IgD-negative memory B cell (primary cell): ENCODE measurements around the gene GPR107. TPM values are rescaled to one million over a fixed set of nuclear protein-coding genes. Genes with fewer than 3 reads are reported as not detected.
"Not testable (repeated sequence)": the region's sequence is repeated elsewhere in the genome, so short reads cannot be mapped to it uniquely, and the experiment has no call there.

Experiments used
- H3K27ac Mint-ChIP-seq, 3 donors: one replicate each; pipeline ENCODE4 v1.8.0; 2020 to 2022; ENCODE audit warnings: mild to moderate bottlenecking in 3 of 3, mixed read lengths in 3 of 3, moderate library complexity in 1 of 3
- H3K27me3 Mint-ChIP-seq: one replicate; pipeline ENCODE4 v1.8.0; 2021; ENCODE audit warnings: mixed read lengths
- H3K36me3 Mint-ChIP-seq: one replicate; pipeline ENCODE4 v1.8.0; 2020; ENCODE audit warnings: mild to moderate bottlenecking, mixed read lengths
- H3K4me1 Mint-ChIP-seq, 3 donors: one replicate each; pipeline ENCODE4 v1.8.0; 2020 to 2022; ENCODE audit warnings: mixed read lengths in 3 of 3, mild to moderate bottlenecking in 1 of 3
- H3K4me3 Mint-ChIP-seq, 4 donors: one replicate each; pipeline ENCODE4 v1.8.0; 2020 to 2022; ENCODE audit warnings: mild to moderate bottlenecking in 4 of 4, mixed read lengths in 4 of 4, moderate library complexity in 3 of 4
- H3K9me3 Mint-ChIP-seq, 3 donors: one replicate each; pipeline ENCODE4 v1.8.0; 2020 to 2021; ENCODE audit warnings: mixed read lengths in 3 of 3, mild to moderate bottlenecking in 1 of 3
- polyA plus RNA-seq: library from polyadenylated mRNA; unstranded; fragments of 300-500 nt; fragmentation: Illumina TruSeq; gene quantifications from one replicate; pipeline ENCODE4 v1.2.3, GENCODE V29; 2021

GPR107 gene
- 2.1 TPM for polyA plus RNA-seq

- peak within 1 kb of the TSS; percentile 91 to 97 (median 95) for H3K4me3 Mint-ChIP-seq
- no peaks in the 10 kb centered on the region for H3K36me3 Mint-ChIP-seq
- H3K27ac Mint-ChIP-seq = peak within 1 kb of the TSS; percentile 94 to 97 (median 96)
- no peaks in the 10 kb centered on the region for H3K9me3 Mint-ChIP-seq
- H3K27me3 Mint-ChIP-seq = no peaks in the 10 kb centered on the region
- peaks cover 17 to 21% (median 18%) of the 10 kb centered on the region in 3 donors for H3K4me1 Mint-ChIP-seq
Observed at GRCh38 chr9:130053504-130054324, at the start of gene GPR107. TSS of gene GPR107 (plus strand) at chr9:130053906. CDS start at chr9:130053933, 27 bp downstream.

GRCh38 chr9:130003943-130004552, 49.7 kb upstream of the GPR107 start:
- H3K4me1 Mint-ChIP-seq = peaks cover 50 to 58% (median 54%) of the 10 kb centered on the region in 3 donors
- H3K27me3 Mint-ChIP-seq = no peaks in the 10 kb centered on the region
- peaks cover 21% of the 10 kb centered on the region for H3K36me3 Mint-ChIP-seq
- H3K4me3 Mint-ChIP-seq = peak overlapping the region; percentile 60 to 89 (median 78)
- peak overlapping the region; percentile 99 to 100 (median 100) for H3K27ac Mint-ChIP-seq
- no peaks in the 10 kb centered on the region for H3K9me3 Mint-ChIP-seq

DNA sequence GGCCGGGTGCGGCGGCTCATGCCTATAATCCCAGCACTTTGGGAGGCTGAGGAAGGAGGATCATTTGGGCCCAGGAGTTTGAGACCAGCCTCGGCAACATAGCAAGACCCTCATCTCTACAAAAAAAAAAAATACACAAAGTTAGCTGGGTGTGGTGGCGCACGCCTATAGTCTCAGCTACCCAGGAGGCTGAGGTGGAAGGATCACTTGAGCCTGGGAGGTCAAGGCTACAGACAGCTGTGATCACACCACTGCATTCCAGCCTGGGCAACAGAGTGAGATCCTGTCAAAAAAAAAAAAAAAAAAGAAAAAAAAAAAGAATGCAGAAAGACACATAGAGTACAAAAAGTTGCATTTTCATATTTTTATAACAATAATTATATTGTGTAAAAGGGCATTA, 46.8 kb upstream of the GPR107 start:
- Mint-ChIP-seq H3K36me3 (peaks cover 21% of the 10 kb centered on the region), H3K27ac (peak overlapping the region; percentile 99 to 100 (median 100)), H3K4me1 (peaks cover 50 to 68% (median 62%) of the 10 kb centered on the region in 3 donors), H3K4me3 (peak overlapping the region; percentile 73 to 90 (median 84))
- not testable (repeated sequence) for H3K9me3 Mint-ChIP-seq, H3K27me3 Mint-ChIP-seq

GRCh38 chr9:130008538-130008937, 45.2 kb upstream of the GPR107 start:
- Mint-ChIP-seq H3K36me3 (peaks cover 13% of the 10 kb centered on the region), H3K9me3 (peaks cover 0 to 2% (median 0%) of the 10 kb centered on the region in 3 donors), H3K27ac (peak overlapping the region; percentile 99 to 100 (median 100))

GRCh38 chr9:130009546-130009945, 44.2 kb upstream of the GPR107 start:
- peaks cover 50 to 60% (median 58%) of the 10 kb centered on the region in 3 donors for H3K4me1 Mint-ChIP-seq
- H3K27me3 Mint-ChIP-seq, H3K9me3 Mint-ChIP-seq: not testable (repeated sequence)
- H3K27ac Mint-ChIP-seq = peak overlapping the region; percentile 99 to 100 (median 100)
- H3K4me3 Mint-ChIP-seq = peak overlapping the region; percentile 59 to 94 (median 91)
- peaks cover 13% of the 10 kb centered on the region for H3K36me3 Mint-ChIP-seq

More at GRCh38 chr9:130008538-130008937, 45.2 kb upstream of the GPR107 start:
- H3K4me3 Mint-ChIP-seq = peak overlapping the region; percentile 3 to 94 (median 72)
- H3K27me3 Mint-ChIP-seq = no peaks in the 10 kb centered on the region
- H3K4me1 Mint-ChIP-seq = peaks cover 49 to 63% (median 60%) of the 10 kb centered on the region in 3 donors

DNA sequence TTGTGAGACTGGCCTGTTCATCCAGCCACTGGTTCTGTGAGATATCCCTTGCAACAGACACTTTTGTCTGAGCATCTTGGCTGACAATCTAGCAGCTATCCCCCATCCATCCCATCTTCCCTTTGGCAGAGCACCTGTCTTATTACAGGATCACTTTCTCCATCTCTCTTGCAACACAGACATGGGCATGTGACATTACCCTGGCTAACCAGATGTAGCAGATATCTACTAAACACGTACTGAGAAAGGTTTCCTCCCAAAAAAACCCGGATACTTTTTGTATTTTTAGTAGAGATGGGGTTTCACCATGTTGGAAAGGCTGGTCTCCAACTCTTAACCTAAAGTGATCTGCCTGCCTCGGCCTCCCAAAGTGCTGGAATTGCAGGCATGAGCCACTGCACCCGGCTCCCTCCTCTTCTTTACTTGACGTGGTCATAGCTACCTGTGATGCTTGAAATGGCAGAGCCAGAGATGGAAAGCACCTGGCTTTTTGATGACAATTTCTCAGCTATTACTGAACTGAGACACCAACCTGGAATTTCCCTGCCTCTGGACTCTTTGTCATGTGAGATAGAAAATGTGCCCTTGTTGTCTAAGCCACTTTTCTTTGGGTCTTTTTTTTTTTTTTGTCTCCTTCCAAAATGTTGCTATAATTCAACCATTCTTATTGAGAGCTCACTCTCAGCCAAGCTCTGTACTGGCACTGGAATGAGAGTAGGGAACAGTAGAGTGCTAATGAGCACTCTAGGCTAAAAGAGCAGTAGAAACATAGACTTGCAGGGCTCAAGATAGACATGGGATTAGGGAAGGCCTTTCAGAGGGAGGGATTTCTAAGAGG, 43.3 kb upstream of the GPR107 start:
- Mint-ChIP-seq H3K4me1 (peaks cover 57 to 64% (median 59%) of the 10 kb centered on the region in 3 donors), H3K36me3 (peaks cover 15% of the 10 kb centered on the region), H3K27me3 (no peaks in the 10 kb centered on the region), H3K27ac (peak overlapping the region; percentile 99 to 100 (median 100)), H3K9me3 (peaks cover 0 to 2% (median 0%) of the 10 kb centered on the region in 3 donors), H3K4me3 (peak overlapping the region; percentile 59 to 92 (median 85))

GRCh38 chr9:130013326-130013725, 40.4 kb upstream of the GPR107 start:
- Mint-ChIP-seq H3K4me3 (peak overlapping the region in 2 of 4 donors; percentile 9 to 28), H3K27me3 (no peaks in the 10 kb centered on the region), H3K9me3 (peaks cover 0 to 2% (median 2%) of the 10 kb centered on the region in 3 donors), H3K4me1 (peaks cover 58 to 64% (median 61%) of the 10 kb centered on the region in 3 donors), H3K36me3 (peaks cover 19% of the 10 kb centered on the region), H3K27ac (peak overlapping the region; percentile 59 to 100 (median 99))

- peaks cover 0 to 2% (median 2%) of the 10 kb centered on the region in 3 donors for H3K9me3 Mint-ChIP-seq
- H3K4me3 Mint-ChIP-seq = peak overlapping the region in 2 of 4 donors; percentile 25 to 65
- H3K4me1 Mint-ChIP-seq = peaks cover 51 to 61% (median 57%) of the 10 kb centered on the region in 3 donors
- H3K27me3 Mint-ChIP-seq = no peaks in the 10 kb centered on the region
- peak overlapping the region; percentile 67 to 86 (median 72) for H3K27ac Mint-ChIP-seq
- H3K36me3 Mint-ChIP-seq = peaks cover 24% of the 10 kb centered on the region
Observed at GRCh38 chr9:130015353-130016019, 38.2 kb upstream of the GPR107 start.

GRCh38 chr9:130017076-130017475, 36.6 kb upstream of the GPR107 start:
- H3K4me3 Mint-ChIP-seq = peak overlapping the region in 3 of 4 donors; percentile 41 to 87 (median 58)
- H3K4me1 Mint-ChIP-seq = peaks cover 51 to 68% (median 60%) of the 10 kb centered on the region in 3 donors

GRCh38 chr9:130017510-130017909, 36.2 kb upstream of the GPR107 start:
- H3K4me1 Mint-ChIP-seq = peaks cover 51 to 67% (median 61%) of the 10 kb centered on the region in 3 donors
- peaks cover 21% of the 10 kb centered on the region for H3K36me3 Mint-ChIP-seq
- peak overlapping the region in 3 of 4 donors; percentile 41 to 87 (median 58) for H3K4me3 Mint-ChIP-seq
- H3K27me3 Mint-ChIP-seq, H3K9me3 Mint-ChIP-seq: not testable (repeated sequence)
- peak overlapping the region; percentile 92 to 98 (median 92) for H3K27ac Mint-ChIP-seq

More at GRCh38 chr9:130017076-130017475, 36.6 kb upstream of the GPR107 start:
- no peaks in the 10 kb centered on the region for H3K27me3 Mint-ChIP-seq
- peak overlapping the region; percentile 92 to 98 (median 92) for H3K27ac Mint-ChIP-seq
- peaks cover 0 to 2% (median 0%) of the 10 kb centered on the region in 3 donors for H3K9me3 Mint-ChIP-seq
- peaks cover 21% of the 10 kb centered on the region for H3K36me3 Mint-ChIP-seq

- Mint-ChIP-seq H3K9me3 (peaks cover 0 to 2% (median 0%) of the 10 kb centered on the region in 3 donors), H3K4me1 (peaks cover 55 to 68% (median 66%) of the 10 kb centered on the region in 3 donors), H3K36me3 (peaks cover 23% of the 10 kb centered on the region), H3K27me3 (no peaks in the 10 kb centered on the region), H3K27ac (peak overlapping the region; percentile 92 to 98 (median 92)), H3K4me3 (peak overlapping the region in 3 of 4 donors; percentile 41 to 83 (median 58))
Observed at GRCh38 chr9:130018265-130018664, 35.4 kb upstream of the GPR107 start.

DNA sequence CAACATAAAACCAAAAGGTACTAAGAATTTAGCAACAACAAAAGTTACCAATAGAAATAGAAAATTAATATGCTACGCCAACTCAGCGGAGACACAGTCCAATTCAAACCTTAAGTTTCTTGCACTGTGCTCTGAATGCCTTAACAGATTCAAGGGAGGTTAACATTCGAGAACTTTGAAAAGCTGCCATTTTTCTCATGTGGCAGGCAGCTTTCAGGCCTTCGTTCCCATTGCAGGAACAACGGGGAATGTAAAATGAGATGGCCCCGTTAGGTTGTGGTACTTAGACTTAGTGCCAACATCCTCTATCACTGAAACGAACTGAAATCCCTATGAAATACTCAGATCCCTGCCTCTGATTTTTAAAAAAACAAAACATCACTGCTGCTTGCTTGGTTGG, 33.1 kb upstream of the GPR107 start:
- peaks cover 65 to 77% (median 67%) of the 10 kb centered on the region in 3 donors for H3K4me1 Mint-ChIP-seq
- H3K27ac Mint-ChIP-seq = peak overlapping the region; percentile 98 to 100 (median 99)
- peaks cover 22% of the 10 kb centered on the region for H3K36me3 Mint-ChIP-seq
- H3K4me3 Mint-ChIP-seq = peak overlapping the region; percentile 36 to 93 (median 67)
- peaks cover 0 to 2% (median 0%) of the 10 kb centered on the region in 3 donors for H3K9me3 Mint-ChIP-seq
- no peaks in the 10 kb centered on the region for H3K27me3 Mint-ChIP-seq

GRCh38 chr9:130021123-130021522, 32.6 kb upstream of the GPR107 start:
- Mint-ChIP-seq H3K9me3 (peaks cover 0 to 2% (median 0%) of the 10 kb centered on the region in 3 donors), H3K27ac (peak overlapping the region; percentile 98 to 100 (median 99)), H3K27me3 (no peaks in the 10 kb centered on the region), H3K36me3 (peaks cover 21% of the 10 kb centered on the region), H3K4me1 (peaks cover 68 to 81% (median 71%) of the 10 kb centered on the region in 3 donors), H3K4me3 (peak overlapping the region in 3 of 4 donors; percentile 36 to 93 (median 82))
